NCI-H2107 treated with DMSO at 0.1 percent for 48 hours (cell line): ENCODE measurements around the gene DOK1.

Source experiments
- DNase-seq: peaks from one replicate; lab custom pipeline; 2025; ENCODE audit not compliant: unreplicated experiment; lab: John Stamatoyannopoulos, UW

DOK1 gene

DNA sequence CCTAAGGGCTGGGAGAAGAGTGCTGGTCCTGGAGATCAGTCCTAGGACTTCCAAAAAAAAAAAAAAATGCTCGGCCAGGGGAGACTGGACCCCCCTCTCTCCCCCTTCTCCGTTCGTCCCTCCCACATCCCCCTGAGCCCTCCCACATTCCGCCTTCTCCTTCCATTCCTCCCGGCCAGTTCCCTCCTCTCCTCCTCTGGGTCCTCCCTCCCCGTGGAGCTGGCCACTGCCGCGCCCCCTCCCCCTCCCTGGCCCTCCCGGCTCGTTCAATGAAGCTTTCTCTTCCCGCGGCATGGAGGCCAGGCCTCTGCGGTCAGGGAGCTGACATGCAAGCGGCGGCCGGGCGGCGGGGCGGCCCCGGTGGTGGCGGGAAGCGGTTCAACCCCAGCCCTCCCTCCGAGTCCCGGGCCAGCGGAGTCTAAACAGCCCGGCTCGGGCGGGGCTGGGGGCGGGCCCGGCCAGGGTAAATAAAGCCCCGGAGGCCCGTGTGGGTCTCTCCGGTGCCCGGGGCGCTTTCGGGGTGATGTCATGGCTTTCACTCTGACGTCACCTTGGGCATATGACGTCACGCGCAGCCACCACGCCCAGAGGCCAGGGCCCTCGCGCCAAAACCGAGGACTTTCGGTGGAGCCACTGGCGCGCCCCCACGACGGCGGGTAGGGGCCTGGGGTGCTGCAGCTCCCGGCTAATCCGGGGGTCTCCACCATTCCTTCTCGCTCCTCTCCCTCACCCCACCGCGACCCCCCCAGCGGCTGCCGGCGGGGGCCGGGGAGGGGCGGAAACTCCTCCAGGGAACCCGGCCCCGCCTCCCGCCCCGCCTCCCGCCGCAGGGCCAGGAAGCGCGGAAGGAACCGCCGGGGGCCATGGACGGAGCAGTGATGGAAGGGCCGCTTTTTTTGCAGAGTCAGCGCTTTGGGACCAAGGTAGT is at the start of gene DOK1, which contains the start of gene LOXL3:
DOK1 (plus strand) TSS at position 829 of the 928 bp plus-strand sequence; CDS start at position 864, 35 bp downstream.
LOXL3 (minus strand) TSS at position 51 of the 928 bp plus-strand sequence. CDS start 1,308 bp downstream, outside the sequence.
- peak; percentile 42 for DNase-seq

DNA sequence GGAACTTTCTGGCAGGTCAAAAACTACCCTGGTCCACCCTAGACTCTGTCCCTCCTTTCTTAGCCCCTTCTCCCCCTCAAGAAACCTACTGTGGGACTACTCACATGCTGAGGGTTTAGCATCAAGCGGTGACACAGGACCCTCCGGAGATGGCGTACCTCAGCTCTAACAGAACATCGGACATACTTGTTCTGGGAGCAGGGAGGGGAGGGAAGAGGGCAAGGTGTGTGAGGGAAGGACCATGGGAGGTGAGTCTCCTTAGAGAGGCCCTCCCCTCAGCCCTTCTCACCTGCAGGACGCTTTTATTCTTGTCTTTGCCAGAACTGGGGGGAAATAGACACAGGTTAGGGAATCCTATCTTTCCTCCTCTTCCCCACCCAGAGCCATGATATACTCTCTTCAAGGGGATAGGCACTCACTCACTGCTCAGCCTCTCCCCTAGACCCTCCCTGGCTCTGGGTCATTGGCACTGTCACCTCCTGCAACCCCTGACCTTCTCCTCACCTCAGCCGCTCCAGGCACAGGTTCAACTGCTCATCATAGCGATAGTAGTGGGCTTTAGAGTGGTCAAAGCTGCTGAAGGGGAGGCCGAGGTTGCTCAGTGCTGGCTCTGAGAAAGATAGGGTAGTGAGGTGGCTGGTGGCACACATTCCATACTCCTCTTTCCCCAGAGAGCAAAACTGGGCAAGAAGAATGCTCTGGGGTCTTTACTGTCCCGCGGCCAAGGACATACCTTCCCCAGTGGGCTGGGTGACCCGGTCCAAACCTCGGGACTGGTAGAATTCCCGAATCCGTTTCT is 48.9 kb upstream of the DOK1 start:
- no peak for DNase-seq

DNA sequence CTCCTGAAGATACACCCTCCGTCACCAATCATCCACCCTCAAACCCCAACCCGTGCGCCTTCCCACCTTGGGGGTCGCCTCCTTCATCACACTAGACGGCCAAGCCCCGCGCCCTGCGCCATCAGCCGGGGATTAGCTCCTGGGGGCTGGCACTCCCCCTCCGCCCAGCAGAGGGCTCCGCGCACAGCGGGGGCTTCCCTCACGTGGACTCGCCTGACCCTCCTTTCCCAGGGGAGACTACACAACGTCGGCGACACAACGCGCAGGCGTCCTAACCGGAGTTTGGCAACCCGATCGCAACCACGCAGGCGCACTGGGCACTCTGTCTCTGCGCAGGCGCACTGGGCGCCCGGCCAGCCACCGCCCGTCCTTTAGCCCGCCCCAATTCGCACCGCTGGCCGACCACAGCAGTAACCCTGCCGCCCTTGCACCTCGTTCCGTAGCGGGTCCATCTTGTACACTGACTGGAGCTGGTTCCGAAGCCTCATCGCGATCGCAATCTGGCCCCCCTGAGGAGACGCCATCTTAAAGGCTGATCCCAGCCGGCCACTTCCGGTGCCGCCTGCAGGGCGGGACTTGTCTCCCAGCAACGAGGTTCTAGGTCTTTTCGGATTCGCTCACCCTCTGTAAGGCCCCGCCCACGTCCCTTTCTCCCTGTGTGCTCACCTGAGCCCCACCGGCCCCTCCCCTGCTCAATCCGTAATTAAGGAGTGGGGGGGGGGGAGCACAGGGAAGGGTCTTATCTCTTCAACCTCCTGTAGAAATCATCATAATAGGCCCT is 47.2 kb upstream of the DOK1 start, which contains the start of gene PCGF1:
PCGF1 (minus strand) TSS at position 551 of the 781 bp plus-strand sequence; CDS start at position 524, 27 bp downstream.
- DNase-seq, result peak; percentile 96

DNA sequence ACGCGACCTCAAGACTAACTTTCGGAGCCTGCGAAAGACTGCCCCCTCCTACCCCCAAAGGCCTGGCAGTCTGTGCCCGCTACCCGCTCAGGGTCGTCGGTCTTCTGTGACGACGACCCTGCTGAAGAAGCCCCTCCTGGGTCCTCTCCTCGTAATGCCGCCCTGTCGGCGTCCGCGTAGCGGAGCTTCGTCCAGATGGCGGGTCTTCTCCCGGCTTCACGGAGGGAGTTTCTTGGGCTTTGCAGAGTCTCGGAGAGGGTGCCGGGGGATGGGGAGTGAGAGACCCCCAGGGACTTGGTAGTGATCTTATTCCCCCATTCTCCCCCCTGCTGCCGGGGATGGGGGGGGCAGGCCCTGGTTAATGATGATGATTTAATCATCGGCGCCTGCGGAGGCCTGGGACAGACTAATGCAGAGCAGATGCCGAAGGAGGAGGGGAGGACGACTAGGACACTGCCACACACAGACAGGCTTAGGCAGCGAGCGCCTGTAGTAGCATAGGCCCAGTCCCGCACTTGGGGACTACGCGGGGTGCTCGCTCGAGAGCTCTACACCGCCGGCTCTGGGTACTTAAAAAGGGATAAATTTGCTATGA is 46.5 kb upstream of the DOK1 start:
- DNase-seq, result no peak

DNA sequence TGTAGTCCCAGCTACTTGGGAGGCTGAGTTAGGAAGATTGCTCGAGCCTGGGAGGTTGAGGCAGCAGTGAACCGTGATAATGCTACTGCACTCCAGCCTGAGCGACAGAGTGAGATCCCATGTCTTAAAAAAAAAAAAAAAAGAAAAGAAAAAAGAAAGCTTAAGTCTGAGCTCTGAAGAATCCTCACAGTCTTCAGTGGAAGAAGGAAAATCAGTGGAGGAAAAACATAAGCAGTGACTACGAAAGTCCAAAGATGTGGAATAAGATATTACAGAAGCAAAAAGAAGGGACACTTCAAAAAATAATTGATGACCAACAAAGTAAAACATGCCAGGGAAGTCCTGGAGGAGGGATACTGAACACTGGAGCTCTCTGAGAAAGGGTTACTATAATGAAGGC is 44.2 kb upstream of the DOK1 start:
- DNase-seq, result no peak

DNA sequence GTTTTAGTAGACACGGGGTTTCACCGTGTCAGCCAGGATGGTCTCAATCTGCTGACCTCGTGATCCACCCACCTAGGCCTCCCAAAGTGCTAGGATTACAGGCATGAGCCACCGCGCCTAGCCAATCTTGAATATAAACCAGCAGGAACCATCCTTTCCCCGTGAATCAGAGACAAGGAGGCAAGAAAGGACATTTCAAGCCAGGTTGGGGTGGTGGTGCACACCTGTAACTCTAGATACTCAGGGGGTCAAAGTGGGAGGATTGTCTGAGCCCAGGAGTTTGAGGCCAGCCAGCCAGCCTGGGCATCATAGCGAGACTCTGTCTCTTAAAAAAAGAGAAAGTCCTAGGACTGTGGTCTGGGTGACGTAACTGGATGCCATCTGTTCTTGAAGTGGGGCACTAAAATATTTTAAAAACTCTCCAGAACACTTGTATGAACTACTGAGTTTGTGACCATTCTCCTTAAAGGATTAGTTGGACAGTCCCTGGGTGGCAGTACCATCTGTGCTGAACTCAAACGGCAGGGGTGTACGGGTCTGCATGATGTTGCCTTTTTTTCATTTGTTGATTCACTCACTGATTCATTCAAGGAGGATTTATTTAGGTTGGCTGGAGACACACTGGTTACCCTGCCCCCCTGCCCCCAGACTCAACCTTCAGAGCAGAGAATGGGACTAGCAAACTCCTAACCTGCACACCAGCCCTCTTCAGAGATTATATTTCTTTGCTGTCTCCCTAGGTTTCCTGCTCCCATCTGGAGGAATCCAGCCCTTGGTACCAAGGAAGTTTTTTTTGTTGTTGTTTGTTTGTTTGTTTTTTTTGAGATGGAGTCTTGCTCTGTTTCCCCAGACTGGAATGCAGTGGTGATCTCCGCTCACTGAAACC is 43.2 kb upstream of the DOK1 start:
- DNase-seq, result no peak

DNA sequence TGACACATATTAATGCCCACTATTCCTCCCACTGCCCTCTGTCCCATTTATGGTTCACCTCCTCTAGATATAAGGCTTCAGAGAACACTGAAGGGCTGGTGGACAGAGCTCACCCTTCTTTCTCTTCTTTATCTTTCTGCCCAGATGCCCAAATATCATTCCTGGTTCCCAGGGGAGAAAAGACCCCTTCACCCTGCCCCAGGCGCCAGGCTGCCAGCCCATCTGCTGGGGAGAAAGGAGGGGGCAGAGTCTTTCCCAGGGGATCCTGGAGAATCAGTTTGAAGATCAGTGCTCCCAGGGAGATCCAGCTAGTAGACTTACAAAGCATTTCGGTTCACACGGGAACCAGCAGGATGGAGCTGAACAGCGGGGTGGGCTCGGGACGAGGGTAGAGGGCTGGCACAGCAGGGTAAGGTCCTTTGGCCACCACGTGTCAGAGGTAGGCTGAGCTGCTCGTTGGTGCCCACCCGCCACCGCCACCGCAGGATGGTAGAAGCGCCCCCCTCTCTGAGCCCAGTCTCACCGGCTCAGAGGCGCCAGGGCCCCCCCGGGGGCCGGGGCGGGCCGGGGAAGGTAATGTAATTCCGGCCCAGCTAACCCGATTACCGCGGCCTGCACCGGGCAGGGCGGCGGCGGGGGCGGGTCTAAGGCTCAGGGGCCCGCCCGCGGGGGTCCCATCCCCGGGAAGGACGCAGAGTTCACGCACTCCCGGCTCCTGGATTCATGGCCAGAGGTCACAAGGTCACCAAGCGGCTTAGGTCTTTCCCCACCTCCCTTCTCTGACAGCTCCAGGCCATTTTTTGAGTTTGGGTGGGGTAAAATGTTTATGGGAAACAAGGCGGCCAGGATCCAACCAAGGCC is 41.5 kb upstream of the DOK1 start:
- DNase-seq, result no peak

DNA sequence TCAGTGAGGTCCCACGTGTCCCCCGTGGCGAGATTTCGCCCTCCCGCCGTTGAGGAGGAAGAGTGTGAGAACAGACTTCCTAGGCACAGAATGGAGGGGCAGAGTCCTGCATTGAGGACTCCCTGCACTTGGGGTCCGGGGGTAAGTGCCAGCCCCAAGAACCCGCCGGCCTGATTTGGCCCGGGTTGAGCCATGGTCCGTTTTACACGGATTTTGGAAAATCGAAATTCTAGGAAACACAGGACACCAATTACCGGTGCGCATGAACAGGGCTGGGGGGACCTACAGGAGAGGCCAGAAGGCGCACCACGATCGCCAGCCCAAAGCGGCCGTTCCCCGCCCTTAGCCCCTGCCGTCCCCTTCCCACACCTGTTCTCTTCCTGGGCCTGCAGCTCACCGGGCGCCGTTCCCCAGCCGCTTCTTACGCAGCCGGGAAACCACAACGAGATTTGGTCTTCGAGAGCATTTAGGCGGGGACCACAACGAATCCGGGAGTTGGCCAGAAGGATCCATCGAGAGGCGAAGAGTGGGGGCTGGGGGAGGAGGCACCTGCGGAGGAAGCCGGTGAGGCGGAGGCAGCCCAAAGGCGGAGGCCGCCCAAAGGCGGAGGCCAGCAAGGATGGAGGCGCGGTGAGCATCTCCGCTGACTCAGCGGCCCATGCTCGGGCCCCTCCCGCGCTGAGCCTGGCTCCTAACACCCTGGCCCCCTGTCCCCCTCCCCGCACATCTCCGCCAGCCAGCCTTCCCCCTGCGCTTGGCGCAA is 40.7 kb upstream of the DOK1 start:
- DNase-seq, result no peak

DNA sequence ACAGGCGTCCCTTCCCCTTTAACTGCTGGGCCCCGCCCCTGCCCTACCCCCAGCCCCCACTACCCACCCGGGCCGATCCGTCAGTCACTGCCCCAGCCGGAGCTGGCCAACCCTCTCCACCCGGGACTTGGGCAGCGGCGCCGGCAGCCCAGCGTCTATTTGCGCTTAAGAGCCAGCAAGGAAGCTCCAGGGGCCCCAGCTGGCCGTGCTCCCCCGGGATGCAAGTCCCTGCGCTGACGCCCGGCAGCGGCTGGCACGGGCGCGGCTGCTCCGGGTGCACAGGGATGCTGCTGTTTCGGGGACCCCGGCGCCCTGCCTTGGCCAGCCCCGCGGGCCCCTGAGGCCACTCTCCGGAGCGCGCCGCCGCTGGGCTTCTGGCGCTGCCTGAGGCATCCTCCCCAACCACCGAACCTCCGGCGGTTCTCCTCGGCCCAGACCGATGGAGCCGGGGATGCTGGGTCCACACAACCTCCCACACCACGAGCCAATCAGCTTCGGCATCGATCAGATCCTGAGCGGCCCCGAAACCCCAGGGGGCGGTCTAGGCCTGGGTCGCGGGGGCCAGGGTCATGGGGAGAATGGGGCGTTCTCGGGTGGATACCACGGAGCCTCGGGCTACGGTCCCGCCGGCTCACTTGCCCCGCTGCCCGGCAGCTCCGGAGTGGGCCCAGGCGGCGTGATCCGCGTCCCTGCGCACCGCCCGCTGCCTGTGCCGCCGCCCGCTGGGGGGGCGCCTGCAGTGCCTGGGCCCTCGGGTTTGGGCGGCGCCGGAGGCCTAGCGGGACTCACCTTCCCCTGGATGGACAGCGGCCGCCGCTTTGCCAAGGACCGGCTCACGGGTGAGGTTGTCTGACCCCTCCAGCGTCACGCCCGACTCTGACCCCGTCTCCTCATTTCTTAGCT is 39.9 kb upstream of the DOK1 start, which contains the start of gene TLX2:
TLX2 (plus strand) TSS at position 83 of the 903 bp plus-strand sequence; CDS start at position 440, 357 bp downstream.
- DNase-seq, result no peak

DNA sequence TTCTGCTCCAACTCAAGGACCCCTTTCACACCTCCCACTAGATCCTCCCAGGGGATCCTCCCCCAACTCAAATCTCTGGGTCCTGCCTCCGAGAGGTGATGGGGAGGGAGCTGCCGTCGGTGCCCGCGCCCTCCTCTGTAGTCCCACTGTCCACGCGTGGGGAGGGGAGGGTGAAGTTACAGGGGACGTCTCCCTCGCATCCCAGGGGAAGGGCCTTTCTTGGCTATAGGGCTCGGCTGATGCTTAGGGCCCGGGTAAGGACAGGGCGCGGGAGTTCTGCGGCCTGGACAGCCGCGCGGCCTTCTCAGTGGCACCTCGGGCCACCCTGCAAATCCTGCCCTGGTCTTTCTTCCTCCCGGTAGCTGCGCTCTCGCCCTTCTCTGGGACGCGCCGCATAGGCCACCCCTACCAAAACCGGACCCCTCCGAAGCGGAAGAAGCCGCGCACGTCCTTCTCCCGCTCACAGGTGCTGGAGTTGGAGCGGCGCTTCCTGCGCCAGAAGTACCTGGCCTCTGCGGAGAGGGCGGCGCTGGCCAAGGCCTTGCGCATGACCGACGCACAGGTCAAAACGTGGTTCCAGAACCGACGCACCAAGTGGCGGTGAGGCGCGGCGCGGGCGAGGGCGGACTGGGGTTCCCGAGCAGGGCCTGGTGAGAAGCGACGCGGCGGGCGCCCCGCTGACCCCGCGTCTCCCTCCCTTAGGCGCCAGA is 39.1 kb upstream of the DOK1 start:
- DNase-seq, result no peak

DNA sequence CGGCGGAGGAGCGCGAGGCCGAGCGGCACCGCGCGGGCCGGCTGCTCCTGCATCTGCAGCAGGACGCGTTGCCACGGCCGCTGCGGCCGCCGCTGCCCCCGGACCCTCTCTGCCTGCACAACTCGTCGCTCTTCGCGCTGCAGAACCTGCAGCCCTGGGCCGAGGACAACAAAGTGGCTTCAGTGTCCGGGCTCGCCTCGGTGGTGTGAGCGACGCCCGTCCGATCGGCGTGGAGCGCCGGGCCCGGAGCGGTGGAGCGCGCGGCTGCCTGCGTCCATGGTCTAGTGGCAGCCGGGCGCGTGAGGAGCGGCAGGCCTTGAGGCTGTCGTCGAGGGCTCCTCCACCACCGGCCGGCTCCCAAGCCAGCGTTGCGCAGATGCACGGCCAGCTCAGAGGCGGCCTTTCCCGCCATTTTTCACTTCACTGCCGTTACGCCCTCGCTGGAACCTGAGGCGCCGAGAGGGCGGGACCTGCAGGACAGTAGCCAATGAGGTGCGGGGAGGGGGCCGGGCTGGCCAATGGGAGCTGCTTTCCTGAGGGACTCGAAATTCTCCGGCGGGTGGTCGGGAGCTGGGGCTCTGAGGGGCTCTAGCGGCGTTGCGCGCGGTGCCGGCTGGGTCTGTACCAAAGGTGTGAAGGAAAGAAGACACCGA is 38.4 kb upstream of the DOK1 start:
- no peak for DNase-seq

DNA sequence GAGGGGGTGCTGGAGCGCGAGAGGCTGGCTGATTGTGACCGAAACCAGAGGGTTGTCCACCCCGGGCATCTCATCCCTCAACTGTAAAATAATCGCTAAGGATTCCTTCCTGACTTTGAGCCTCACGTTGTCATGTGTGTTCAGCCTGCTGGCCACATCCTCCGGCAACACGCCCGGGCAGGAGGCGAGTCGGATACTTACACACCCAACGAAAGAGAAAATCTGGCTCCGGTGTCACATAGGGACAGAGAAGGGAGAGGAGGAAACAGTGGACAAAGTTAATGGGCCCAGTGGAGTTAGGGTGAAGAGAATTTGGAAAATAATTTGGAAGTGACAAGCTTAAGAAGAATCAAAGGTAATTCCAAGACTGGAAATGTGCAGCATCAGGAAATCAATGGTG is 37.9 kb upstream of the DOK1 start:
- no peak for DNase-seq

DNA sequence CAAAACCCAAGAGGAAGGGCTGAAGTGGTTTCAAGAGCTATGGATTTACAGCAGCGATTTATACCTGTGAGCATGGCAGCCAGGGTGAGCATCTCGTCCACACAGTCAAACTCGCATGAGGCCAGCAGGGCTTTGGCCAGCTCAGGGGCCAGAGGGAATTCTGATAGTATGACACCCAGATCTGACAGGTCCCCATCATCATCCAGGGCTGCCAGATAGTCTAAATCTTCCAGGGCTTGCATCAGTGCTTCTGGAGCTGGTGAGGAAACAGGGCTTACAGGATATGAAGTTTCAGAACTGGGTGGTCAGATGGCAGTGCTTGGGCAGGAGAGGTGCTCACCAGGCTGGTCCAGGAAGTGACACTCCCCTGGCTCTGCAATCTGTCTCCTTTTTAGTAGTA is 32.0 kb upstream of the DOK1 start:
- DNase-seq, result no peak

DNA sequence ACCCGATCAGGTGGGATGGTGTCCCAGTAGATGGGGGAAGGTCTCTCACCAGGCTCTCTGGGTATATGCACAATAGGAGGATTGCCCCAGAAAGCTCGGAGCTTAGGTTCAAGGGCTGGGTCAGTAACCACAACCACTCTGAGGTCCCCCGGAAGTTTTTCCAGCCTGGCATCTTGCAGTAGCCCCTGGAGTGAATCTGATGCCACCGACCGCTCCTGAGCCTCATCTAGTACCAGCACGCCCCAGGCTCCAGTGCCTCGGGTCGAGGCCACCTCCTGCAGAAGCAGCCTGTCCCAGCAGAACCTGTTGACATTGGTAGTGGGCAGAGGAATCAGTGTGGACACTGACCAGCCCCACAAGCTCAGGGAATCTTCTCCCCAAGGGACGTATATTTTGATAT is 30.5 kb upstream of the DOK1 start:
- no peak for DNase-seq

DNA sequence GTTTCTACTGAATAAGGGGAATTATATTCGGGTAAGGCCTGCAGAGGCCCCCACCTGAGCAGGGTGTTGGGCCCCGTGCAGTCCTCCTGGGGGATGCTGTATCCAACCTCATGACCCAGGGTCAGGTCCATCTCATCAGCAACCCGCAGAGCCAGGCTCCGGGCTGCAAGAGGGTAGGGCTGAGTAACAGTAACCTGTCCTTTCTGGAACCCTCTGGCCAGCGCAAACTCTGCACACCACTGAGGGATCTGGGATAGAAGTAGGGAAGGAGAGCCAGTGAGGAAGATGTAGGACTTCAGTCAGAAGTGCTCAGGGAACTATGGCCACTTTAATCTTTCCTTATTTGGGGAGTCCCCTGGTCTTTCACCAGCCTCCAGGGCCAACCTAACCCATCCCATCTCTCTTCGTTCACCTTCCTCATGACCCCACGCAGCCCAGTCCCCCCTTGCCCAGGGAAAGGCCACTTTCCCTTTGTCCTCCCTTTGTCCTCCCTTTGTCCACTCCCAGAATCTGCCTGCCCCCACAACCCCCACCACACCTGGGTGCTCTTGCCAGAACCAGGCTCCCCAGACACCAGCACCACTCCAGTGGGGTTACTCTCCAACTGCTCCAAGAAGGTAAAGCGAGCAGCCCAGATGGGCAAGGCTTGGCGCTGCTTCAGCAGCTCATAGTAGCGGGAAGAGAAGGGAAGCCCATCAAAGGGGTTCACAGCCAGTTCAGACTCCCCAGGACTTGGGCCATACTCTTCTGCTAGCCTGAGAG is 29.4 kb upstream of the DOK1 start:
- no peak for DNase-seq
